DND-41 (cell line): ENCODE measurements around the gene ALDH1L1.

Experiments used
- ATAC-seq: fragments of 200-7000 bp; cut with Tn5 transposase; 3 replicates; pipeline ENCODE4 v1.9.1; 2021; ENCODE audit warnings: low read depth; ENCODE audit not compliant: insufficient read depth
- DNase-seq: peaks from one replicate; pipeline ENCODE4 v3.0.0-alpha.2; 2020
- H2AFZ ChIP-seq: 2 replicates; pipeline ENCODE4 v1.6.0; 2012; ENCODE audit warnings: low read depth, low read length
- H3K27ac ChIP-seq: 2 replicates; pipeline ENCODE4 v1.5.1; 2012; ENCODE audit warnings: low read length, inconsistent platforms
- H3K27me3 ChIP-seq: fragments of 200-600 bp; sonication (generic); 2 replicates; pipeline ENCODE4 v1.6.0; 2012; ENCODE audit warnings: low read length, mild to moderate bottlenecking, inconsistent platforms; ENCODE audit not compliant: insufficient read depth, poor library complexity
- H3K36me3 ChIP-seq: 2 replicates; pipeline ENCODE4 v1.5.1; 2012; ENCODE audit warnings: low read length, inconsistent platforms; ENCODE audit not compliant: insufficient read depth
- H3K4me1 ChIP-seq: 2 replicates; pipeline ENCODE4 v1.5.1; 2012; ENCODE audit warnings: mild to moderate bottlenecking, low read length; ENCODE audit not compliant: insufficient read depth
- H3K4me2 ChIP-seq: 2 replicates; pipeline ENCODE4 v1.6.0; 2012; ENCODE audit warnings: mild to moderate bottlenecking, moderate library complexity, low read length, inconsistent platforms; ENCODE audit not compliant: insufficient read depth
- H3K4me3 ChIP-seq, 2 experiments: fragments of 200-600 bp in 1 of 2; shearing (Covaris generic) in 1 of 2; 2 replicates each; pipeline ENCODE4 v1.5.1; 2012 to 2016; ENCODE audit warnings: inconsistent platforms in 2 of 2, low read length in 2 of 2, mild to moderate bottlenecking in 2 of 2, low read depth in 1 of 2, moderate library complexity in 1 of 2
- H3K79me2 ChIP-seq: 2 replicates; pipeline ENCODE4 v1.6.0; 2012; ENCODE audit warnings: low read length, inconsistent platforms; ENCODE audit not compliant: insufficient read depth
- H3K9ac ChIP-seq: 2 replicates; pipeline ENCODE4 v1.6.0; 2012; ENCODE audit warnings: low read depth, mild to moderate bottlenecking, inconsistent platforms, low read length, moderate library complexity
- H3K9me3 ChIP-seq: 2 replicates; pipeline ENCODE4 v1.5.1; 2012; ENCODE audit warnings: low read length, moderate library complexity, mild to moderate bottlenecking, inconsistent platforms; ENCODE audit not compliant: insufficient read depth, severe bottlenecking
- H4K20me1 ChIP-seq: 2 replicates; pipeline ENCODE4 v1.6.0; 2012; ENCODE audit warnings: low read length; ENCODE audit not compliant: insufficient read depth
- EZH2 ChIP-seq: IDR thresholded peaks from 3 replicates; pipeline ENCODE4 v1.6.1; 2012; ENCODE audit warnings: borderline replicate concordance, low read depth, mild to moderate bottlenecking, moderate library complexity, low read length, inconsistent platforms; ENCODE audit not compliant: severe bottlenecking
- TF ChIP-seq, protein P1 (sequence below): IDR thresholded peaks from 2 replicates; pipeline ENCODE4 v1.5.1; 2012; ENCODE audit warnings: borderline replicate concordance, low read length, moderate library complexity, mild to moderate bottlenecking; ENCODE audit not compliant: poor library complexity, severe bottlenecking; ENCODE audit errors: extremely low read depth

The ALDH1L1 gene

DNA sequence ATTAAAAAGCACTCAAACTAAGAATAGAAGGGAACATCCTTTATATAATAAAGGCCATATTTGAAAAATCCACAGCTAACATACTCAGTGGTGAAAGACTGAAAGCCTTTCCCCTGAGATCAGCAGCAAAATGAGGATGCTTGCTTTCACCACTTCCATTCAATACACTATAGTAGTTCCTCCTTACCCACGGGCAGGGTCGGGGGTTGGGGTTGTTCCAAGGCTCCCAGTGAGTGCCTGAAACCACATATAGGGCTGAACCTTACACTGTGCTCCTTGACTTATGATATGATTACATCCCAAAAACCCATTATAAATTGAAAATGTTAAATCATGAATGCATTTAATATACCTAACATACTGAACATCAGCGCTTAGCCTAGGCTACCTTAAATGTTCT is 37.7 kb downstream of the ALDH1L1 start:
- Histone ChIP-seq H3K79me2 (no peaks in the 10 kb centered on the region), H4K20me1 (no peaks in the 10 kb centered on the region), H3K4me1 (no peaks in the 10 kb centered on the region), H3K9me3 (no peaks in the 10 kb centered on the region), H3K4me3 (no peak overlapping the region), H2AFZ (no peak overlapping the region), H3K4me2 (no peak overlapping the region), H3K27me3 (peaks cover 7% of the 10 kb centered on the region), H3K9ac (no peak overlapping the region), H3K36me3 (no peaks in the 10 kb centered on the region), H3K27ac (no peak overlapping the region)
- no peak for ATAC-seq
- no peak for DNase-seq
- TF ChIP-seq, protein P1, sequence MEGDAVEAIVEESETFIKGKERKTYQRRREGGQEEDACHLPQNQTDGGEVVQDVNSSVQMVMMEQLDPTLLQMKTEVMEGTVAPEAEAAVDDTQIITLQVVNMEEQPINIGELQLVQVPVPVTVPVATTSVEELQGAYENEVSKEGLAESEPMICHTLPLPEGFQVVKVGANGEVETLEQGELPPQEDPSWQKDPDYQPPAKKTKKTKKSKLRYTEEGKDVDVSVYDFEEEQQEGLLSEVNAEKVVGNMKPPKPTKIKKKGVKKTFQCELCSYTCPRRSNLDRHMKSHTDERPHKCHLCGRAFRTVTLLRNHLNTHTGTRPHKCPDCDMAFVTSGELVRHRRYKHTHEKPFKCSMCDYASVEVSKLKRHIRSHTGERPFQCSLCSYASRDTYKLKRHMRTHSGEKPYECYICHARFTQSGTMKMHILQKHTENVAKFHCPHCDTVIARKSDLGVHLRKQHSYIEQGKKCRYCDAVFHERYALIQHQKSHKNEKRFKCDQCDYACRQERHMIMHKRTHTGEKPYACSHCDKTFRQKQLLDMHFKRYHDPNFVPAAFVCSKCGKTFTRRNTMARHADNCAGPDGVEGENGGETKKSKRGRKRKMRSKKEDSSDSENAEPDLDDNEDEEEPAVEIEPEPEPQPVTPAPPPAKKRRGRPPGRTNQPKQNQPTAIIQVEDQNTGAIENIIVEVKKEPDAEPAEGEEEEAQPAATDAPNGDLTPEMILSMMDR, result no peak
- no peak for TF ChIP-seq EZH2

DNA sequence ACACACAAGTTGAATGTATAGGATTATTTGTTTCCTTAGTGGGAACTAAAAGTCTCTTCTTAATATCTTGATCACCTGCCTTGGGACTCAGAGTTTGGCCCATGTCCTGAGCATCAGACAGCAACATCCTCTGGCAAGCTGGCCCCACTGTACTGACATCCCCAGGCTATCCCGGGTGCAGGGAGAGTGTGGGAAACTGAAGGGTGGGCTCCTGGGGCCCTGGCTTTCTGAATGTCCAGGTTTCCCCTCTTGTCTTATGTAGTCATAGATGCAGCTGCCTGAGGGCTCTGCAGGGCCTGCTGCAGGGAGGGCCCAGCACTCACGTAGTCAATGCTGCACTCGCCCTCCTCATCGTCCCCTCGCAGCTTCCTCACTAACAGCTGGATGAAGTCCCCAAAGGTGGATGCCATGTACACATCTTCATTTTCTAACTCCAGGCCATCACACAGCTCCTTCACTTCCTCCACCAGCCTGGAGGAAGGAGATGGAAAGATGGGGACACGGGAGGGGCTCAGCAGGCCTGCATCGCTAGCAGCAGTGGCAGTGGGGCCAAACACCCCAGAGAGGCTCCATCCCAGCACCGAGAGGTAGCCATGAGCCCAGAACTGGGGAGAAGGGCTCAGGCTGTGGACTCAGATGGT is 42.8 kb downstream of the ALDH1L1 start:
- no peak overlapping the region for H3K9ac ChIP-seq
- H3K4me2 ChIP-seq, result no peak overlapping the region
- no peak for DNase-seq
- no peak for ATAC-seq
- no peaks in the 10 kb centered on the region for H3K9me3 ChIP-seq
- no peaks in the 10 kb centered on the region for H3K4me1 ChIP-seq
- TF ChIP-seq, protein P1, result no peak
- no peak for TF ChIP-seq EZH2
- H3K4me3 ChIP-seq, result no peak overlapping the region
- H3K36me3 ChIP-seq, result no peaks in the 10 kb centered on the region
- no peaks in the 10 kb centered on the region for H4K20me1 ChIP-seq
- no peak overlapping the region for H2AFZ ChIP-seq
- no peak overlapping the region for H3K27ac ChIP-seq
- no peaks in the 10 kb centered on the region for H3K79me2 ChIP-seq
- peaks cover 7% of the 10 kb centered on the region for H3K27me3 ChIP-seq

DNA sequence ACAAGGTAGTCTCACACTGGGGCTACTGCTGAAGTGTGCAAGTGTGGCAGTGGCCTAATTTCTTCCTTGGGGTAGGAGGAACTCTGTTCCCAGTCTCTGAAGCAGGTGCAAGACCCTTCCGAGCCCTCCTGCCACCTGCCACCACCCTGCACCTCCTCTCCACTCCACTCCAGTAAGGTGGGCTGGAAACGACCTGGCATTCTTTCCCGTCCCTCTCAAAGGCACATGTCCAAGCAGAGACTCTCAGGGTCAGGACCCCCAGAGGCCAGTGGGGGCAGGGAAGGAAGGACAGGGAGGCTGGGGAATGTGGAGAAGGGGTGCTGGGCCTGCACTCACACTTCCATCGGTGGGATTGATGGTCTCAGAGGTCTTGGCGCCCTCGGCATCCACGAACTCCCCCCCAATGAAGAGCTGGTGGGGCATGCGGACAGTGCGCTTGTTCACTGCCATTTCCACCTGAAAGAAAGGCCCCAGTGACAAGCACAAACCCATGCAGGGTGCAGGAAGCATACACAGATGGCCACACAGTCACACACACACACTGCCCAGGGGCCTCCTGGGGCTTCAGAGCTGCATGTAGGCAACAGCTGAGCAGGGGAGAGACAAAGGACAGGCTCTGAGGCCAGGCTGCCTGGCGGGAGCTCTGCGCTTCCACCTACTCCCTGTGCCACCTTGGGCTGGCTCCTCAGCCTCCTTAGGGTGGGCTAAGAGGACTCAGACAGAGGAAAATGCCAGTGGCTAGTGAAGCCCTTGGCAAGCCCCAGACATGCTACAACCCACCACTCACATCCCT is 43.8 kb downstream of the ALDH1L1 start:
- Histone ChIP-seq H3K9me3 (no peaks in the 10 kb centered on the region), H3K27ac (no peak overlapping the region)
- ATAC-seq, result no peak

More for the DNA sequence above, 43.8 kb downstream of the ALDH1L1 start:
- Histone ChIP-seq H3K4me1 (no peaks in the 10 kb centered on the region), H2AFZ (no peak overlapping the region), H3K9ac (no peak overlapping the region), H3K79me2 (no peaks in the 10 kb centered on the region), H3K4me3 (no peak overlapping the region), H3K27me3 (peaks cover 4% of the 10 kb centered on the region), H3K4me2 (no peak overlapping the region), H4K20me1 (no peaks in the 10 kb centered on the region), H3K36me3 (no peaks in the 10 kb centered on the region)
- no peak for DNase-seq
- TF ChIP-seq, protein P1, result no peak
- no peak for TF ChIP-seq EZH2
